ENCODE measurements around the gene ADGB.

DNA sequence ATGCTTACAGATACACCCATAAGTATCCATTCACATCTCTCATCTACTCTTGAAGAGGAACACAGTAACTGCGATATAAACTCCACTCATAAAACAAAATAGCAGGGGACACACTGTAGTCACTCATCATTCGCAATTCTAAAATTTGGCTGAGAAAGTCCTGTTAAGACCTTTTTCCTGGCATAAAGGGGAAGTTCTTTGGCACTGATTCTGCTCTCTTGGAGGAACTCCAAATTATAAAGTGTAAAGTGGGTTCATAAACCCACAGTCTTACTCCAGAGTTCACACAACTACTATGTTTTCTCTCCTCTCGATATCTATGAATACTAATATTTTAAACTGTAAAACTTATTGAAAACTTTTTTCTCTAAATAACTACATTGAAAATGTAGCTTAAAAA lies 80.6 kb downstream of the ADGB start:
- no peak for TF ChIP-seq TAF1 (IDR thresholded peaks at IDR 0.05; ENCODE audit: borderline replicate concordance, low read depth, low read length)
- TF ChIP-seq POLR2AphosphoS5 (IDR thresholded peaks at IDR 0.05; ENCODE audit: low read depth, low read length), result no peak

Measured in GM12892 (cell line).